Endodermal cell (in vitro differentiated cells): ENCODE measurements around the gene SPG7. TPM values are rescaled to one million over a fixed set of nuclear protein-coding genes. Genes with fewer than 3 reads are reported as not detected.

Experiments
- DNase-seq: peaks from one replicate; pipeline ENCODE4 v3.0.0-alpha.2; 2017
- H3K27ac ChIP-seq: 2 replicates; pipeline ENCODE4 v1.5.1; 2013; ENCODE audit warnings: mild to moderate bottlenecking, low read depth, low read length, moderate library complexity
- H3K27me3 ChIP-seq: 2 replicates; pipeline ENCODE4 v1.6.1; 2013; ENCODE audit warnings: mild to moderate bottlenecking, low read length, moderate library complexity; ENCODE audit not compliant: insufficient read depth, control insufficient read depth, poor library complexity, severe bottlenecking
- H3K36me3 ChIP-seq: 2 replicates; pipeline ENCODE4 v1.7.0; 2013; ENCODE audit warnings: mild to moderate bottlenecking, low read length, moderate library complexity; ENCODE audit not compliant: control insufficient read depth, insufficient read depth
- H3K4me1 ChIP-seq: one replicate; pipeline ENCODE4 v1.7.0; 2013; ENCODE audit warnings: low read length; ENCODE audit not compliant: control insufficient read depth, insufficient read depth
- H3K4me3 ChIP-seq: 2 replicates; pipeline ENCODE4 v1.5.1; 2013; ENCODE audit warnings: mild to moderate bottlenecking, low read length, moderate library complexity
- H3K9ac ChIP-seq: 2 replicates; pipeline ENCODE4 v1.6.1; 2013; ENCODE audit warnings: mild to moderate bottlenecking, low read length, moderate library complexity; ENCODE audit not compliant: poor library complexity, severe bottlenecking; ENCODE audit errors: extremely low read depth
- H3K9me3 ChIP-seq: 2 replicates; pipeline ENCODE4 v1.6.1; 2013; ENCODE audit warnings: mild to moderate bottlenecking, low read length, moderate library complexity; ENCODE audit not compliant: control insufficient read depth
- H3K27ac Mint-ChIP-seq: 2 replicates; pipeline ENCODE4 v1.8.0; 2020; ENCODE audit warnings: mixed read lengths
- H3K27me3 Mint-ChIP-seq: 2 replicates; pipeline ENCODE4 v1.8.0; 2021; ENCODE audit warnings: mild to moderate bottlenecking, mixed read lengths; ENCODE audit not compliant: insufficient read depth
- H3K36me3 Mint-ChIP-seq: 2 replicates; pipeline ENCODE4 v1.8.0; 2020; ENCODE audit warnings: low read depth, mixed read lengths
- H3K4me1 Mint-ChIP-seq: 2 replicates; pipeline ENCODE4 v1.8.0; 2020; ENCODE audit warnings: mixed read lengths
- H3K4me3 Mint-ChIP-seq: 2 replicates; pipeline ENCODE4 v1.8.0; 2020; ENCODE audit warnings: mild to moderate bottlenecking, moderate library complexity, mixed read lengths
- H3K9me3 Mint-ChIP-seq: 2 replicates; pipeline ENCODE4 v1.8.0; 2020; ENCODE audit warnings: mild to moderate bottlenecking, mixed read lengths
- CTCF ChIP-seq: fragments of 200-600 bp; sonication (generic); conservative IDR thresholded peaks from 2 replicates; pipeline ENCODE4 v1.5.0; 2021; ENCODE audit warnings: antibody characterized with exemption, mild to moderate bottlenecking
- WGBS, 2 experiments: methylation state at CpG; one replicate each; pipeline versions ENCODE4 v1.1.5 to v1.1.7; 2013; ENCODE audit warnings: missing lambda C conversion rate in 2 of 2, mixed read lengths in 1 of 2; ENCODE audit not compliant: insufficient coverage in 1 of 2, insufficient read length in 1 of 2; 5-methylcytosine and 5-hydroxymethylcytosine counted together
- total RNA-seq, 2 donors: library from RNA; stranded (reverse); fragmentation: NEBNext Ultra II Directional in 1 of 2; extraction: Animal tissue kit (Norgen Biotek cat#: 25700) in 1 of 2; gene quantifications; 2 replicates in 1 of 2; 3 replicates in 1 of 2; pipeline ENCODE4 v1.2.1, GENCODE V29; 2021

The SPG7 gene
- total RNA-seq, 2 donors from 2014 or later: 153 to 156 TPM

GRCh38 chr16:89537549-89537925 lies 29.3 kb downstream of the SPG7 start:
- no peak for DNase-seq
- H3K27ac Mint-ChIP-seq: no peak overlapping the region
- no peak for TF ChIP-seq CTCF
- Histone ChIP-seq H3K27me3 (no peaks in the 10 kb centered on the region), H3K27ac (no peak overlapping the region), H3K36me3 (peaks cover 71% of the 10 kb centered on the region), H3K9me3 (no peaks in the 10 kb centered on the region), H3K4me1 (no peaks in the 10 kb centered on the region), H3K9ac (no peak overlapping the region), H3K4me3 (no peak overlapping the region)
- H3K27me3 Mint-ChIP-seq: no peaks in the 10 kb centered on the region
- 93 to 97% methylated on average over 7 of the region's 7 CpGs for WGBS, 2 experiments
- no peak overlapping the region for H3K4me3 Mint-ChIP-seq
- H3K4me1 Mint-ChIP-seq: no peaks in the 10 kb centered on the region
- no peaks in the 10 kb centered on the region for H3K9me3 Mint-ChIP-seq
- H3K36me3 Mint-ChIP-seq: peaks cover 61% of the 10 kb centered on the region

DNA sequence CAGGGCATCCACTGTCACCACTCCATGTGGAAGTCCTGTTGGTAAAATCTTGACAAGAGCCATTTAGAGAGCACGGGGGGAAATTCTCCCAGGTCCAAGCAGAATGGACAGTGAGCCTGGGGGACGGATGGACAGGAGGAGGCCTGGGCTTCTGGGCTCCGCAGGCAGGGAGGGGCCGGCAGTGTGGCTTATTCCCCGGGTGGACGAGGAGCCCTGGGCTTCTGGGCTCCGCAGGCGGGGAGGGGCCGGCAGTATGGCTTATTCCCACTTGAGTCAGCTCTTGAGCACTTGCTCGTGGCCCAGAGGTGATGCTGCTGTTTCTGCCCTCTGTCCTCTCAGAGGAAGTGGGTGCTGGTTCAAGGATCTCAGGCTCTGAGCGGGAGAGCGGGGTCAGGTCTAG lies 30.1 kb downstream of the SPG7 start:
- H3K27ac Mint-ChIP-seq: no peak overlapping the region
- Histone ChIP-seq H3K27ac (no peak overlapping the region), H3K9me3 (no peaks in the 10 kb centered on the region), H3K36me3 (peaks cover 68% of the 10 kb centered on the region), H3K4me3 (no peak overlapping the region), H3K4me1 (no peaks in the 10 kb centered on the region), H3K27me3 (no peaks in the 10 kb centered on the region), H3K9ac (no peak overlapping the region)
- no peak for TF ChIP-seq CTCF
- H3K4me1 Mint-ChIP-seq: no peaks in the 10 kb centered on the region
- DNase-seq: no peak
- 92 to 96% methylated on average over 9 to 12 of the region's 12 CpGs for WGBS, 2 experiments
- H3K9me3 Mint-ChIP-seq: no peaks in the 10 kb centered on the region
- no peak overlapping the region for H3K4me3 Mint-ChIP-seq
- peaks cover 59% of the 10 kb centered on the region for H3K36me3 Mint-ChIP-seq
- H3K27me3 Mint-ChIP-seq: no peaks in the 10 kb centered on the region

- no peaks in the 10 kb centered on the region for H3K27me3 Mint-ChIP-seq
- no peak for TF ChIP-seq CTCF
- no peaks in the 10 kb centered on the region for H3K9me3 Mint-ChIP-seq
- no peak overlapping the region for H3K4me3 Mint-ChIP-seq
- Histone ChIP-seq H3K27ac (no peak overlapping the region), H3K36me3 (peaks cover 65% of the 10 kb centered on the region), H3K9me3 (no peaks in the 10 kb centered on the region), H3K9ac (no peak overlapping the region), H3K4me1 (no peaks in the 10 kb centered on the region), H3K27me3 (no peaks in the 10 kb centered on the region), H3K4me3 (no peak overlapping the region)
- H3K4me1 Mint-ChIP-seq: no peaks in the 10 kb centered on the region
- 93 to 96% methylated on average over 13 of the region's 13 CpGs for WGBS, 2 experiments
- H3K36me3 Mint-ChIP-seq: peaks cover 47% of the 10 kb centered on the region
- H3K27ac Mint-ChIP-seq: peak overlapping the region; percentile 32
- no peak for DNase-seq
These were observed 32.4 kb downstream of the SPG7 start for GRCh38 chr16:89540557-89540956.
